Epithelial cell of esophagus (primary cell): ENCODE measurements around the gene LST1.

Experiments
- DNase-seq: peaks from one replicate; pipeline ENCODE4 v3.0.0; 2010; ENCODE audit warnings: low read depth
- H3K4me3 ChIP-seq: 2 replicates; pipeline ENCODE4 v1.5.1; 2011; ENCODE audit warnings: mild to moderate bottlenecking, low read length, control low read depth
- TF ChIP-seq, protein P1 (sequence below): IDR thresholded peaks from 2 replicates; pipeline ENCODE4 v1.5.1; 2011; ENCODE audit warnings: low read depth, mild to moderate bottlenecking, low read length, control low read depth, inconsistent platforms; ENCODE audit not compliant: insufficient read depth; ENCODE audit errors: missing control alignments

The LST1 gene

DNA sequence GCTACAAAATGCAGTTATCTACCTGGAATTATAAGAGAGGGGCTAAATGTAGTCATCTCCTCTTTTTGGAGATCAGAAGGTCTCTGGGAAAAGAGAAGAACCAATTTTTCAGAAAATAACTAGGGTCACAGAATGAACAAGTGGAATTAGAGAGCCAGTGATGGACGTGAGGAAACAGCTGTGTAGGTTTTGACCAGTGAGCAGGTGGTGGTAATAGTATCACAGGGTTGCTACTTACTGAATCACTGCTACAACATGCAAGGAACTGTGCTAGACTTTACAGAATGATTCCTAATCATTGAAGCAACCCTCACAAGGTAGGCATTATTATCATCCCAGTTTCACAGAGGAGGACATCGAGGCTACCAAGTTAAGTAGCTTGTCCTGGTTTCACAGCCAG, 41.4 kb upstream of the LST1 start:
- DNase-seq, result no peak
- no peak overlapping the region for H3K4me3 ChIP-seq
- TF ChIP-seq, protein P1, sequence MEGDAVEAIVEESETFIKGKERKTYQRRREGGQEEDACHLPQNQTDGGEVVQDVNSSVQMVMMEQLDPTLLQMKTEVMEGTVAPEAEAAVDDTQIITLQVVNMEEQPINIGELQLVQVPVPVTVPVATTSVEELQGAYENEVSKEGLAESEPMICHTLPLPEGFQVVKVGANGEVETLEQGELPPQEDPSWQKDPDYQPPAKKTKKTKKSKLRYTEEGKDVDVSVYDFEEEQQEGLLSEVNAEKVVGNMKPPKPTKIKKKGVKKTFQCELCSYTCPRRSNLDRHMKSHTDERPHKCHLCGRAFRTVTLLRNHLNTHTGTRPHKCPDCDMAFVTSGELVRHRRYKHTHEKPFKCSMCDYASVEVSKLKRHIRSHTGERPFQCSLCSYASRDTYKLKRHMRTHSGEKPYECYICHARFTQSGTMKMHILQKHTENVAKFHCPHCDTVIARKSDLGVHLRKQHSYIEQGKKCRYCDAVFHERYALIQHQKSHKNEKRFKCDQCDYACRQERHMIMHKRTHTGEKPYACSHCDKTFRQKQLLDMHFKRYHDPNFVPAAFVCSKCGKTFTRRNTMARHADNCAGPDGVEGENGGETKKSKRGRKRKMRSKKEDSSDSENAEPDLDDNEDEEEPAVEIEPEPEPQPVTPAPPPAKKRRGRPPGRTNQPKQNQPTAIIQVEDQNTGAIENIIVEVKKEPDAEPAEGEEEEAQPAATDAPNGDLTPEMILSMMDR, result no peak

- no peak for DNase-seq
- no peak overlapping the region for H3K4me3 ChIP-seq
- TF ChIP-seq, protein P1, result no peak
Measured at GRCh38 chr6:31545291-31545690, 40.8 kb upstream of the LST1 start.

- TF ChIP-seq, protein P1, result peak; percentile 100
- H3K4me3 ChIP-seq, result peak within 1 kb of the TSS; percentile 54
- DNase-seq, result peak; percentile 98
Measured at GRCh38 chr6:31546339-31546957, 39.6 kb upstream of the LST1 start, which contains the start of gene ATP6V1G2. Gene ATP6V1G2 (minus strand): TSS chr6:31546608. CDS start chr6:31546559, 49 bp downstream.

DNA sequence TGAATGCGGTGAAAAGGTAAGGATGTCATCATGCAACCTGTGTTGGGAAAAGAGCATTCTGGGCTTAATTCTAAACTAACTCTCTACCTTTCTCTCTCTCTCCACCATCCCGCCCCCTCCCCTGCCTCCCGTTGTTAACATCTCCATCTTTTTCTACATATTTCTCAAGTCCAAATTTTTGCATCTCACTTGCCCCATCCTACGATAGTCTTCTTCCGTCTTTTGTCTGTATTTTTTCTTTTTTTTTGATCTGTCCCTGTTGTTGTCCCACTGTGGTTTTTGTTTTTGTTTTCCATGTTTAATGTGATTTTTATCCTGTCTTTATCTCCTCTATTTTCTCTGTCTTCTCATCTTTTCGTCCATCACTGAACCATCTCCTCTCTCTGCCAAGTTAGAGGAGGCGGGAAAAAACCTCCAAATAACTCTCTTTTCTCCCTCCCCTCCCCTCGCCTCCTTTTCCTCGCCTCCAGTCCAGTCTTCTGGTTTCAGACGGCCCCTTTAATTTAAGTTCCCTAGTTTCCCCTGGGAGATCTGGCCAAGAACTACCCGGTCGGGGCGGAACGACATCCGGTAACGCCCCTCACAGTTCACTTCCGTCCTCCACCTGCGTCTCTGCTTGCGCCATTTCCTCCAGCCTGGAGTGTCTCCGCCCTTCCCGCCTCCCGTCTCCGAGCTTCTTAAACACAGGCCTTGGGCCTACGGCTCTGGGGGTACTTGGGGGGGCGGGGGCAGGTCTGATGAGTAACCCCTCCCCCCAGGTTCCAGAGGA, 38.9 kb upstream of the LST1 start, which contains the start of gene NFKBIL1:
Gene NFKBIL1, plus strand, starts transcription at position 651 of the 769 bp plus-strand sequence. Its CDS starts 87 bp downstream, at position 738.
- TF ChIP-seq, protein P1, result no peak
- H3K4me3 ChIP-seq, result peak within 1 kb of the TSS; percentile 54
- DNase-seq, result peak; percentile 98

GRCh38 chr6:31547727-31548543, 38.1 kb upstream of the LST1 start:
- H3K4me3 ChIP-seq, result peak overlapping the region; percentile 54
- TF ChIP-seq, protein P1, result no peak

DNA sequence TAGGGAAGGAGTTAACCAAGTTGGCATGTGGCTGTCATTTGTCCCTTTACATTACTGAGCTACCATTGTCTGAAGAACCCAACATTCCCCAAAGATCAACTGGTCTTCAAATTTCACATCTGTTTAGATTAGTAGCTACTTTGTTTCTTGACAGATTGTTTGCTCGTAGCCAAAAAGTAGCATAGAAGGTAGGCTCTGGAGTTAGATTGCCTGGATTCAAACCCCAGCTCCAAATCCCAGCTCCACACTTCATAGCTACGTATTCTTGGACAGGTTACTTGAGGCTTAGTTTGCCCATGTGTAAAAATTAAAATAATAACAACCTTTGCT, 37.6 kb upstream of the LST1 start:
- TF ChIP-seq, protein P1, result no peak
- DNase-seq, result no peak
- peak overlapping the region; percentile 54 for H3K4me3 ChIP-seq

More at GRCh38 chr6:31547727-31548543, 38.1 kb upstream of the LST1 start:
- DNase-seq, result no peak
